Astrocyte (in vitro differentiated cells and primary cell): Measurements from ENCODE around the gene AHNAK. TPM values are rescaled to one million over a fixed set of nuclear protein-coding genes. Genes with fewer than 3 reads are reported as not detected.

Source experiments
- DNase-seq: peaks from one replicate; pipeline ENCODE4 v3.0.0-alpha.2; 2010; ENCODE audit warnings: low read depth
- FAIRE-seq: peaks from 2 replicates; lab custom pipeline; 2011; peaks lifted over from hg19 to GRCh38; lab: Jason Lieb, UNC
- H2AFZ ChIP-seq: 2 replicates; pipeline ENCODE4 v1.6.0; 2012; ENCODE audit warnings: low read depth, low read length, inconsistent platforms
- H3K27ac ChIP-seq: 2 replicates; pipeline ENCODE4 v1.5.1; 2011; ENCODE audit warnings: low read depth, low read length, inconsistent platforms
- H3K27me3 ChIP-seq: 2 replicates; pipeline ENCODE4 v1.6.0; 2011; ENCODE audit warnings: low read length, inconsistent platforms; ENCODE audit not compliant: insufficient read depth
- H3K36me3 ChIP-seq: 2 replicates; pipeline ENCODE4 v1.5.1; 2011; ENCODE audit warnings: low read length, inconsistent platforms; ENCODE audit not compliant: insufficient read depth
- H3K4me1 ChIP-seq: 2 replicates; pipeline ENCODE4 v1.5.1; 2011; ENCODE audit warnings: low read length, inconsistent platforms; ENCODE audit not compliant: insufficient read depth
- H3K4me2 ChIP-seq: 2 replicates; pipeline ENCODE4 v1.6.0; 2012; ENCODE audit warnings: low read length, inconsistent platforms
- H3K4me3 ChIP-seq: 2 replicates; pipeline ENCODE4 v1.5.1; 2011; ENCODE audit warnings: low read depth, mild to moderate bottlenecking, low read length, inconsistent platforms; ENCODE audit not compliant: insufficient read depth
- H3K79me2 ChIP-seq: 2 replicates; pipeline ENCODE4 v1.6.0; 2012; ENCODE audit warnings: mild to moderate bottlenecking, low read length, inconsistent platforms; ENCODE audit not compliant: insufficient read depth
- H3K9ac ChIP-seq: 2 replicates; pipeline ENCODE4 v1.6.0; 2012; ENCODE audit warnings: mild to moderate bottlenecking, low read length, inconsistent platforms
- H3K9me3 ChIP-seq: 2 replicates; pipeline ENCODE4 v1.5.1; 2012; ENCODE audit warnings: low read depth, mild to moderate bottlenecking, low read length, inconsistent platforms; ENCODE audit not compliant: insufficient read depth
- H4K20me1 ChIP-seq: 2 replicates; pipeline ENCODE4 v1.6.0; 2012; ENCODE audit warnings: low read length, inconsistent platforms; ENCODE audit not compliant: insufficient read depth
- H3K27ac Mint-ChIP-seq: one replicate; pipeline ENCODE4 v1.8.0; 2021; ENCODE audit warnings: mild to moderate bottlenecking, mixed read lengths; ENCODE audit not compliant: unreplicated experiment
- H3K27me3 Mint-ChIP-seq: one replicate; pipeline ENCODE4 v1.8.0; 2021; ENCODE audit warnings: low read depth, mixed read lengths; ENCODE audit not compliant: unreplicated experiment
- H3K36me3 Mint-ChIP-seq: one replicate; pipeline ENCODE4 v1.8.0; 2021; ENCODE audit warnings: low read depth, mixed read lengths; ENCODE audit not compliant: unreplicated experiment
- H3K4me1 Mint-ChIP-seq: one replicate; pipeline ENCODE4 v1.8.0; 2021; ENCODE audit warnings: low read depth, mixed read lengths; ENCODE audit not compliant: unreplicated experiment
- H3K4me3 Mint-ChIP-seq: one replicate; pipeline ENCODE4 v1.8.0; 2021; ENCODE audit warnings: mild to moderate bottlenecking, moderate library complexity, mixed read lengths; ENCODE audit not compliant: unreplicated experiment
- H3K9me3 Mint-ChIP-seq: one replicate; pipeline ENCODE4 v1.8.0; 2021; ENCODE audit warnings: mild to moderate bottlenecking, mixed read lengths; ENCODE audit not compliant: unreplicated experiment
- CTCF ChIP-seq: IDR thresholded peaks from 2 replicates; pipeline ENCODE4 v1.5.1; 2011; ENCODE audit warnings: low read depth, mild to moderate bottlenecking, inconsistent platforms, low read length, moderate library complexity; ENCODE audit not compliant: insufficient read depth
- EZH2 ChIP-seq: IDR thresholded peaks from 2 replicates; pipeline ENCODE4 v1.6.1; 2012; ENCODE audit warnings: mild to moderate bottlenecking, low read length, inconsistent platforms; ENCODE audit not compliant: insufficient read depth
- total RNA-seq: library from RNA; stranded (reverse); gene quantifications from 2 replicates; pipeline ENCODE4 v1.2.1, GENCODE V29; 2021

AHNAK gene
- total RNA-seq, 1 donor from 2014 or later, result 378 TPM

- Histone ChIP-seq H4K20me1 (no peaks in the 10 kb centered on the region), H3K9ac (peak overlapping the region; percentile 56), H3K4me2 (peak overlapping the region; percentile 80), H2AFZ (peak overlapping the region; percentile 28), H3K27ac (peak overlapping the region; percentile 60), H3K9me3 (no peaks in the 10 kb centered on the region), H3K4me3 (peak overlapping the region; percentile 28), H3K27me3 (no peaks in the 10 kb centered on the region), H3K4me1 (peaks cover 47% of the 10 kb centered on the region), H3K36me3 (no peaks in the 10 kb centered on the region), H3K79me2 (no peaks in the 10 kb centered on the region)
- Mint-ChIP-seq H3K9me3 (peaks cover 3% of the 10 kb centered on the region), H3K27me3 (peaks cover 7% of the 10 kb centered on the region), H3K4me3 (no peak overlapping the region), H3K4me1 (peaks cover 33% of the 10 kb centered on the region), H3K36me3 (no peaks in the 10 kb centered on the region), H3K27ac (no peak overlapping the region)
- TF ChIP-seq CTCF (no peak), EZH2 (no peak)
- peak; percentile 5 for FAIRE-seq
- DNase-seq, result peak; percentile 91
Observed at GRCh38 chr11:62431171-62431901, 115.3 kb downstream of the AHNAK start.

GRCh38 chr11:62430425-62430824, 116.2 kb downstream of the AHNAK start:
- peaks cover 3% of the 10 kb centered on the region for H3K9me3 Mint-ChIP-seq
- H3K27me3 ChIP-seq, result no peaks in the 10 kb centered on the region
- H3K4me3 Mint-ChIP-seq, result no peak overlapping the region
- peaks cover 32% of the 10 kb centered on the region for H3K4me1 Mint-ChIP-seq
- H3K36me3 ChIP-seq, result no peaks in the 10 kb centered on the region
- no peaks in the 10 kb centered on the region for H3K36me3 Mint-ChIP-seq
- H3K9me3 ChIP-seq, result no peaks in the 10 kb centered on the region
- FAIRE-seq (no peak), DNase-seq (no peak)
- H3K79me2 ChIP-seq, result no peaks in the 10 kb centered on the region
- no peak overlapping the region for H3K27ac Mint-ChIP-seq
- peaks cover 7% of the 10 kb centered on the region for H3K27me3 Mint-ChIP-seq
- TF ChIP-seq EZH2 (no peak), CTCF (no peak)
- peaks cover 51% of the 10 kb centered on the region for H3K4me1 ChIP-seq
- no peaks in the 10 kb centered on the region for H4K20me1 ChIP-seq
- no peak overlapping the region for H3K9ac ChIP-seq
- peak overlapping the region; percentile 60 for H3K27ac ChIP-seq
- no peak overlapping the region for H3K4me3 ChIP-seq
- peak overlapping the region; percentile 80 for H3K4me2 ChIP-seq
- no peak overlapping the region for H2AFZ ChIP-seq

- H3K4me2 ChIP-seq, result no peak overlapping the region
- peaks cover 51% of the 10 kb centered on the region for H3K4me1 ChIP-seq
- Mint-ChIP-seq H3K9me3 (peaks cover 3% of the 10 kb centered on the region), H3K27ac (peak overlapping the region; percentile 20), H3K4me3 (no peak overlapping the region), H3K4me1 (peaks cover 32% of the 10 kb centered on the region), H3K36me3 (no peaks in the 10 kb centered on the region), H3K27me3 (peaks cover 9% of the 10 kb centered on the region)
- H4K20me1 ChIP-seq, result no peaks in the 10 kb centered on the region
- H3K27ac ChIP-seq, result no peak overlapping the region
- DNase-seq (no peak), FAIRE-seq (no peak)
- no peak overlapping the region for H3K4me3 ChIP-seq
- no peak overlapping the region for H3K9ac ChIP-seq
- TF ChIP-seq EZH2, result no peak
- TF ChIP-seq CTCF, result no peak
- H3K27me3 ChIP-seq, result no peaks in the 10 kb centered on the region
- no peaks in the 10 kb centered on the region for H3K36me3 ChIP-seq
- no peaks in the 10 kb centered on the region for H3K79me2 ChIP-seq
- no peaks in the 10 kb centered on the region for H3K9me3 ChIP-seq
- H2AFZ ChIP-seq, result no peak overlapping the region
Observed at GRCh38 chr11:62428871-62429560, 117.6 kb downstream of the AHNAK start.
